ENCODE data around the gene CALR. TPM values are rescaled to one million over a fixed set of nuclear protein-coding genes. Genes with fewer than 3 reads are reported as not detected.

The CALR gene
- total and polyA plus RNA-seq, 9 of the 15 experiments (the other 6 are each of a cell fraction or from before 2014, with no cell fraction given) = 126 to 811 (median 642) TPM

GRCh38 chr19:12890787-12891552 lies 47.4 kb upstream of the CALR start, which contains the start of gene GCDH (continued):
- TF ChIP-seq, protein P1, sequence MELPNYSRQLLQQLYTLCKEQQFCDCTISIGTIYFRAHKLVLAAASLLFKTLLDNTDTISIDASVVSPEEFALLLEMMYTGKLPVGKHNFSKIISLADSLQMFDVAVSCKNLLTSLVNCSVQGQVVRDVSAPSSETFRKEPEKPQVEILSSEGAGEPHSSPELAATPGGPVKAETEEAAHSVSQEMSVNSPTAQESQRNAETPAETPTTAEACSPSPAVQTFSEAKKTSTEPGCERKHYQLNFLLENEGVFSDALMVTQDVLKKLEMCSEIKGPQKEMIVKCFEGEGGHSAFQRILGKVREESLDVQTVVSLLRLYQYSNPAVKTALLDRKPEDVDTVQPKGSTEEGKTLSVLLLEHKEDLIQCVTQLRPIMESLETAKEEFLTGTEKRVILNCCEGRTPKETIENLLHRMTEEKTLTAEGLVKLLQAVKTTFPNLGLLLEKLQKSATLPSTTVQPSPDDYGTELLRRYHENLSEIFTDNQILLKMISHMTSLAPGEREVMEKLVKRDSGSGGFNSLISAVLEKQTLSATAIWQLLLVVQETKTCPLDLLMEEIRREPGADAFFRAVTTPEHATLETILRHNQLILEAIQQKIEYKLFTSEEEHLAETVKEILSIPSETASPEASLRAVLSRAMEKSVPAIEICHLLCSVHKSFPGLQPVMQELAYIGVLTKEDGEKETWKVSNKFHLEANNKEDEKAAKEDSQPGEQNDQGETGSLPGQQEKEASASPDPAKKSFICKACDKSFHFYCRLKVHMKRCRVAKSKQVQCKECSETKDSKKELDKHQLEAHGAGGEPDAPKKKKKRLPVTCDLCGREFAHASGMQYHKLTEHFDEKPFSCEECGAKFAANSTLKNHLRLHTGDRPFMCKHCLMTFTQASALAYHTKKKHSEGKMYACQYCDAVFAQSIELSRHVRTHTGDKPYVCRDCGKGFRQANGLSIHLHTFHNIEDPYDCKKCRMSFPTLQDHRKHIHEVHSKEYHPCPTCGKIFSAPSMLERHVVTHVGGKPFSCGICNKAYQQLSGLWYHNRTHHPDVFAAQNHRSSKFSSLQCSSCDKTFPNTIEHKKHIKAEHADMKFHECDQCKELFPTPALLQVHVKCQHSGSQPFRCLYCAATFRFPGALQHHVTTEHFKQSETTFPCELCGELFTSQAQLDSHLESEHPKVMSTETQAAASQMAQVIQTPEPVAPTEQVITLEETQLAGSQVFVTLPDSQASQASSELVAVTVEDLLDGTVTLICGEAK (IDR thresholded peaks at IDR 0.05) = no peak
- TF ChIP-seq, protein P1 (CRISPR knock-in tag; IDR thresholded peaks at IDR 0.05) = 0 out of 2 replicates have a peak, but pooled peaks have one; percentile 32
- TF ChIP-seq, protein P2, sequence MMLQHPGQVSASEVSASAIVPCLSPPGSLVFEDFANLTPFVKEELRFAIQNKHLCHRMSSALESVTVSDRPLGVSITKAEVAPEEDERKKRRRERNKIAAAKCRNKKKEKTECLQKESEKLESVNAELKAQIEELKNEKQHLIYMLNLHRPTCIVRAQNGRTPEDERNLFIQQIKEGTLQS (IDR thresholded peaks at IDR 0.05) = no peak
- TF ChIP-seq, protein P2 (CRISPR knock-in tag; conservative IDR thresholded peaks at IDR 0.05) = peak; percentile 81
- TF ChIP-seq GABPB1 (CRISPR knock-in tag; IDR thresholded peaks at IDR 0.05) (peak; percentile 55; the same call in 1 of the 2 replicates), ZNF347 (CRISPR knock-in tag; IDR thresholded peaks at IDR 0.05; ENCODE audit: low read depth) (no peak), ZBTB9 (CRISPR knock-in tag; IDR thresholded peaks at IDR 0.05) (no peak; the same call in 1 of the 2 replicates), RBFOX2 (IDR thresholded peaks at IDR 0.05; ENCODE audit: low read depth, low read length) (peak; percentile 77)
- TF ChIP-seq, protein P3, sequence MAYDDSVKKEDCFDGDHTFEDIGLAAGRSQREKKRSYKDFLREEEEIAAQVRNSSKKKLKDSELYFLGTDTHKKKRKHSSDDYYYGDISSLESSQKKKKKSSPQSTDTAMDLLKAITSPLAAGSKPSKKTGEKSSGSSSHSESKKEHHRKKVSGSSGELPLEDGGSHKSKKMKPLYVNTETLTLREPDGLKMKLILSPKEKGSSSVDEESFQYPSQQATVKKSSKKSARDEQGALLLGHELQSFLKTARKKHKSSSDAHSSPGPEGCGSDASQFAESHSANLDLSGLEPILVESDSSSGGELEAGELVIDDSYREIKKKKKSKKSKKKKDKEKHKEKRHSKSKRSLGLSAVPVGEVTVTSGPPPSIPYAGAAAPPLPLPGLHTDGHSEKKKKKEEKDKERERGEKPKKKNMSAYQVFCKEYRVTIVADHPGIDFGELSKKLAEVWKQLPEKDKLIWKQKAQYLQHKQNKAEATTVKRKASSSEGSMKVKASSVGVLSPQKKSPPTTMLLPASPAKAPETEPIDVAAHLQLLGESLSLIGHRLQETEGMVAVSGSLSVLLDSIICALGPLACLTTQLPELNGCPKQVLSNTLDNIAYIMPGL (CRISPR knock-in tag; IDR thresholded peaks at IDR 0.05) = peak; percentile 87
- TF ChIP-seq, protein P4, sequence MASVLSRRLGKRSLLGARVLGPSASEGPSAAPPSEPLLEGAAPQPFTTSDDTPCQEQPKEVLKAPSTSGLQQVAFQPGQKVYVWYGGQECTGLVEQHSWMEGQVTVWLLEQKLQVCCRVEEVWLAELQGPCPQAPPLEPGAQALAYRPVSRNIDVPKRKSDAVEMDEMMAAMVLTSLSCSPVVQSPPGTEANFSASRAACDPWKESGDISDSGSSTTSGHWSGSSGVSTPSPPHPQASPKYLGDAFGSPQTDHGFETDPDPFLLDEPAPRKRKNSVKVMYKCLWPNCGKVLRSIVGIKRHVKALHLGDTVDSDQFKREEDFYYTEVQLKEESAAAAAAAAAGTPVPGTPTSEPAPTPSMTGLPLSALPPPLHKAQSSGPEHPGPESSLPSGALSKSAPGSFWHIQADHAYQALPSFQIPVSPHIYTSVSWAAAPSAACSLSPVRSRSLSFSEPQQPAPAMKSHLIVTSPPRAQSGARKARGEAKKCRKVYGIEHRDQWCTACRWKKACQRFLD (CRISPR knock-in tag; IDR thresholded peaks at IDR 0.05) = no peak
